Fibroblast of the aortic adventitia (primary cell): ENCODE results near the gene BTBD1. TPM values are rescaled to one million over a fixed set of nuclear protein-coding genes. Genes with fewer than 3 reads are reported as not detected.

Experiments
- DNase-seq: peaks from one replicate; pipeline ENCODE4 v3.0.0-alpha.2; 2010; ENCODE audit warnings: low read depth
- H3K4me3 ChIP-seq: 2 replicates; pipeline ENCODE4 v1.5.1; 2011; ENCODE audit warnings: low read depth, mild to moderate bottlenecking, control low read depth, low read length, moderate library complexity
- total RNA-seq: library from RNA; depleted of rRNA; stranded (reverse); fragments of >200 nt; gene quantifications from 2 replicates; pipeline ENCODE4 v1.2.3, GENCODE V29; 2012; ENCODE audit warnings: low replicate concordance
- TF ChIP-seq, protein P1 (sequence below): IDR thresholded peaks from 2 replicates; pipeline ENCODE4 v1.5.1; 2011; ENCODE audit warnings: mild to moderate bottlenecking, low read length, control low read depth, inconsistent platforms; ENCODE audit not compliant: insufficient read depth

Gene BTBD1
- total RNA-seq: 69.0 and 102 TPM in 2 replicates

DNA sequence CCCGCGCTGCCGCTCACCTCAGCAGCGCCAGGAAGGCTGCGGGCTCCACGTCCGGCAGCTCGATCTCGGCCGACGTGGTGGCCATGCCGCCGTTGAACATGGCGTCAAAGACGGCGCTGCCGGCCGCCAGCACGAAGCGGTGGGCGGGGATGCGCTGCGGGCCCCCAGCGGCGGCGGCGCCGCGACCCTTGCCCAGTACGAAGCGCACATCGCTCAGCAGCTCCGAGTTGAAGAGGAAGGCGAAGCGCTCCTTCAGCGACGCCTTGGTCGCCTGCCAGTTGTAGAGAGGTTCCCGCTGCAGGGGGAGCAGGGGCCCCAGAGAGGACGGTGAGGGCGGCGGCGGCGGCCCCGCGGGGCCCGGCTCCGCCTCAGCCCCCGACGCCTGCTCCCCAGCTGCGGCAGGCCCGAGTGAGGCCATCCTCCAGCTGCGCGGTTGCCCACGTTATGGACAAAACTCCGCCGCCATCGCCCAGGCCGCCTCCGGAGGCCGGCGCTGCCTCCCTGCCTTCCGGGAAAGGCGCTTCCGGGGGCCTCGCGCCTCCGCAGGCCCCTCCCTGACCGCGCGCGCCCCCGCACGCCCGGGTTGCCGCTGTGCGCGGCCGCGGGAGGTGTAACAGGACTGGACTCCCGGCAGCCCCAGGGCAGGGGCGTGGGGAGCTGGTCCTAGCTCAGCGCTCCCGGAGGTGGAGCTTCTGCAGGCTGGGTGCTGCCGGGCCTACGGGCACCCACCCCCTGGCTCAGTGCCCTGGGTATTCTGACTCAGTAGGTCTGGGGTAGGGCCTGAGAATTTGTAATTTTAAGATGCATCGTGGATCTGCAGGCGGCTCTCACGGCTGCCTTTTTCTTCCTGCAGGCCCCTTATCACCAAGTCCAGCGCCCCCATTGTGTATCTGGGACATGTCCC is at the start of gene BTBD1:
TSS of gene BTBD1 (minus strand) at position 519 of the 904 bp plus-strand sequence. CDS start at position 418, 101 bp downstream.
- H3K4me3 ChIP-seq: peak within 1 kb of the TSS; percentile 93
- TF ChIP-seq, protein P1, sequence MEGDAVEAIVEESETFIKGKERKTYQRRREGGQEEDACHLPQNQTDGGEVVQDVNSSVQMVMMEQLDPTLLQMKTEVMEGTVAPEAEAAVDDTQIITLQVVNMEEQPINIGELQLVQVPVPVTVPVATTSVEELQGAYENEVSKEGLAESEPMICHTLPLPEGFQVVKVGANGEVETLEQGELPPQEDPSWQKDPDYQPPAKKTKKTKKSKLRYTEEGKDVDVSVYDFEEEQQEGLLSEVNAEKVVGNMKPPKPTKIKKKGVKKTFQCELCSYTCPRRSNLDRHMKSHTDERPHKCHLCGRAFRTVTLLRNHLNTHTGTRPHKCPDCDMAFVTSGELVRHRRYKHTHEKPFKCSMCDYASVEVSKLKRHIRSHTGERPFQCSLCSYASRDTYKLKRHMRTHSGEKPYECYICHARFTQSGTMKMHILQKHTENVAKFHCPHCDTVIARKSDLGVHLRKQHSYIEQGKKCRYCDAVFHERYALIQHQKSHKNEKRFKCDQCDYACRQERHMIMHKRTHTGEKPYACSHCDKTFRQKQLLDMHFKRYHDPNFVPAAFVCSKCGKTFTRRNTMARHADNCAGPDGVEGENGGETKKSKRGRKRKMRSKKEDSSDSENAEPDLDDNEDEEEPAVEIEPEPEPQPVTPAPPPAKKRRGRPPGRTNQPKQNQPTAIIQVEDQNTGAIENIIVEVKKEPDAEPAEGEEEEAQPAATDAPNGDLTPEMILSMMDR: no peak
- DNase-seq: peak; percentile 97

DNA sequence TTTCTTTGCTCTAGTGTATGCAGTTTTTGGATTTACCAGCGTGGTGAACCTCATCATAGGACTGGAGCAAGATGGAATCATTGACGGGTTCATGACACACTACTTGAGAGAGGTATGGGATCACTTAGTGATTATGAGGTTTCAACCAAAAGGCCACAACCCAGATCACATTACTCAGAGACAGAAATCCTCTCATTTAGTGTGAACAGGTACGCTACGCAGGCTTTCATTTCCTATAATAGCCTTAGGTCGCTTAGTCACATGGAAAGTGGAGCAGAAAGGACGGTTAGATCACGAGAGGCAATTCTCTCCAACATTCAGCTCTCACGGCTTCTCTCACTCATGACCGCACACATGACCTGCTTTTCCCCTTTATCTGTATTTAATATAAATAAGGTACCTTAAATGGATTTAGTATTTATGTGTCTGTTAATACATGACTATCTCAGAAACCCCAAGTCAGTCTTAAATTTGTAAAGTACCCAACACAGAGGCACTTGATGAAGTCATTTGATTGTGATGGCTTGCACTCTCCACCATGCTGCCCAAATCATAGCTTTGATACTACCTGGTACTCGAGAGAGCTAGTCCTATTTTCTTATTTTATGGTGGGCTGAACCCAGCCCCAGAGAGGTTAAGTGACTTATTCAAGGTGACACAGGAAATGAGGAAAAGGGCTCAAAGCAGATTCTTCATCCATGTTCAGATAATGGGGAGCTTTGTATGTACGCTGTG is 48.9 kb upstream of the BTBD1 start:
- no peak overlapping the region for H3K4me3 ChIP-seq
- DNase-seq: no peak
- TF ChIP-seq, protein P1: no peak

DNA sequence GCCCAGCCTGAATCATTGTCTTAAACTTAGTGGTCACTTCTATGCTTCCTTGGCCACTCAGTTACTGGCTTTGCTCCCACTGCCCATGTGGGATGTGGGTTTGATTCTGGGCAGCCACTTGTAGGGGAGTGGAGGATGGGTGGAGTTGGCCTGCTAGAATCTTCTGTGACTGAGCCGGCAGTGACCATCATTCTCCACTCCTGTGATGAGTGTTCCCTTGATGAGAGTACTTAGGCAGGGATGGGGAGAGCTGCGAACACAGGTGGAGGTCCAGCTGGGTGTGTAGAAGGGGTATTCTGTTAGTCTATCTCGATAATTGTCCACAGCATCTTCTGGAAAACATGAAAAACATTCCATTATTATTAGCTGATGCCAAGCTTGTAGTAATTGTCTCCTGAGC is 48.4 kb upstream of the BTBD1 start:
- no peak for DNase-seq
- no peak overlapping the region for H3K4me3 ChIP-seq
- TF ChIP-seq, protein P1: no peak

DNA sequence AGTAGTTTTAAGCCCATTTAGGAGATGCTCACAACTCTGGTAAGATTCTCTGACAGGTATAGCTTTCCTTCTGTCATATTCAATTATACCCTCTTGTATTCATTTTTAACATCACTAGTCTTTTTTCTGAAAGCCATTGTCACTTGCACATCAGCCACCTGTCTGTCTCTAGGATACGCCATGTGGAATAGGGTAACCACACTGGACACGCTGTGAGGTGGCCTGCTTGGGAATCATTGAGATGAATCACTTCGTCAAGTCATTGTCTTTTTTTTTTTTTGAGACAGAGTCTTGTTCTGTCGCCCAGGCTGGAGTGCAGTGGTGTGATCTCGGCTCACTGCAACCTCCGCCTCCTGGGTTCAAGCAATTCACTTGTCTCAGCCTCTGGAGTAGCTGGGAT is 47.8 kb upstream of the BTBD1 start:
- TF ChIP-seq, protein P1: no peak
- no peak for DNase-seq
- no peak overlapping the region for H3K4me3 ChIP-seq

DNA sequence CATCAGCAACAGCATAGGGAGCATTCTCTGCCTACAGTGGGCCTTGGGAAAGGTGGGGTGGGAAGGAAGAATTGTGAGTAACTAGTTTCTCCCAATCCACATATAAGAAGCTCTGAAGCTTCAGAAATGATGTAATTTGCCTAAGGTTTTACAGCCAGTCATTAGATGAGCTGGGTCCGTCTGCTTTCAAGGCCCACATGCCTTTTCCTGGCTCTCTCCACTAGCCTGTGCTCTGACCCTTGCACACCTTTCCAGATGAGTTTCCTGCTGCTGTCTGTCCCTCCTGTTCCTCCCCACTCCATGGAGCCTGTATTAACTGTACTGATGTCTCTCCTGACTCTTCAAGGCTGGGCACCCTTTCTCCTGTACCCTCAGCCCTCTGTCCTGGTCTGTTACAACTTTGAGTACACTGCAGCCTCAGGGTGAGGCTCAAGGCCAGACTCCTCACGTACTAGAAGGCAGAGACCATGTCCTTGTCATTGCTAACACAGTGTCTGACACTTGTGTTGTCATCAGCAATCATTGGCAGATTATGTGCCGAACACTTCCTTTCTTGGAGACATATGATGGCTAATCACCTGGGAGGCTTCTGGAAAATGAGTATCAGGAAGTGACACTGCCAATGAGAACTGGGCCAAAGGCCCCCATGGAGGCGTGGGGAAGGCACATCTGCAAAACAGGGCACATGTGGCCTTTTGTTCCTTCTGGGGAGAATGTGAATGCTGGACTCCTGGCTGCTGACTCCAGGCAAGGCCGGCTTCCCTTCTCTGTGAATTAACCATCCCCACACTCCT is 47.0 kb upstream of the BTBD1 start:
- no peak overlapping the region for H3K4me3 ChIP-seq
- TF ChIP-seq, protein P1: no peak
- no peak for DNase-seq

DNA sequence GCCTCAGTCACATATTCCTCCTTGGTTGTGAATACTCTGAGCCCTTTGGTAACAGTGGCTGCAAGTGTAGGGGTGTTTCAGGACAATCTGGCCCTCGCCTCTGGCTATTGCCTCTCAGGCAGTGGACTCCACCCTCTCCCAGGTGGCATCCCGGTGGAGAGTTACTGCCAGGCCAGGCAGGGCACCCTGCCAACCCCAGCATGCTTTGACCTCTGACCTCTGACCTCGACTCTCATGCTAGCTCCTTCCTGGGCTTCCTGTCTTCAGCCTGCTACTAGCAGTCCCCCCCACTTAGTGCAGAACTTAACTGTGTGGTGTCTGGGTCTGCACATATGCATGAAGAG is 45.9 kb upstream of the BTBD1 start:
- no peak for DNase-seq
- H3K4me3 ChIP-seq: no peak overlapping the region
- TF ChIP-seq, protein P1: no peak
